Endothelial cell (in vitro differentiated cells): ENCODE measurements around the gene COBL. TPM values are rescaled to one million over a fixed set of nuclear protein-coding genes. Genes with fewer than 3 reads are reported as not detected.
A peak's percentile ranks its signal among the peaks of the same experiment; 100 is the strongest.

ENCODE experiments used
- DNase-seq: peaks from one replicate; pipeline ENCODE4 v3.0.0; 2021; ENCODE audit warnings: low spot score
- H3K27ac Mint-ChIP-seq: one replicate; pipeline ENCODE4 v1.8.0; 2021; ENCODE audit warnings: mixed read lengths, inconsistent platforms; ENCODE audit not compliant: unreplicated experiment
- H3K27me3 Mint-ChIP-seq: one replicate; pipeline ENCODE4 v1.8.0; 2021; ENCODE audit warnings: mild to moderate bottlenecking, moderate library complexity, mixed read lengths, inconsistent platforms; ENCODE audit not compliant: unreplicated experiment
- H3K36me3 Mint-ChIP-seq: one replicate; pipeline ENCODE4 v1.8.0; 2021; ENCODE audit warnings: mild to moderate bottlenecking, low read depth, mixed read lengths, inconsistent platforms; ENCODE audit not compliant: unreplicated experiment
- H3K4me1 Mint-ChIP-seq: one replicate; pipeline ENCODE4 v1.8.0; 2021; ENCODE audit warnings: mild to moderate bottlenecking, mixed read lengths, inconsistent platforms; ENCODE audit not compliant: unreplicated experiment
- H3K4me3 Mint-ChIP-seq: one replicate; pipeline ENCODE4 v1.8.0; 2021; ENCODE audit warnings: mild to moderate bottlenecking, mixed read lengths, inconsistent platforms; ENCODE audit not compliant: unreplicated experiment
- H3K9me3 Mint-ChIP-seq: one replicate; pipeline ENCODE4 v1.8.0; 2021; ENCODE audit warnings: mixed read lengths, inconsistent platforms; ENCODE audit not compliant: unreplicated experiment
- CTCF ChIP-seq: fragments of 200-600 bp; sonication (generic); IDR thresholded peaks from one replicate; pipeline ENCODE4 v1.5.0; 2021; ENCODE audit warnings: antibody characterized with exemption; ENCODE audit not compliant: unreplicated experiment
- total RNA-seq: library from RNA; stranded (reverse); fragmentation: NEBNext Ultra II Directional; extraction: Animal tissue kit (Norgen Biotek cat#: 25700); gene quantifications from one replicate; pipeline ENCODE4 v1.2.1, GENCODE V29; 2021; ENCODE audit not compliant: unreplicated experiment

COBL gene
- total RNA-seq, 1 donor from 2014 or later: 1.8 TPM

DNA sequence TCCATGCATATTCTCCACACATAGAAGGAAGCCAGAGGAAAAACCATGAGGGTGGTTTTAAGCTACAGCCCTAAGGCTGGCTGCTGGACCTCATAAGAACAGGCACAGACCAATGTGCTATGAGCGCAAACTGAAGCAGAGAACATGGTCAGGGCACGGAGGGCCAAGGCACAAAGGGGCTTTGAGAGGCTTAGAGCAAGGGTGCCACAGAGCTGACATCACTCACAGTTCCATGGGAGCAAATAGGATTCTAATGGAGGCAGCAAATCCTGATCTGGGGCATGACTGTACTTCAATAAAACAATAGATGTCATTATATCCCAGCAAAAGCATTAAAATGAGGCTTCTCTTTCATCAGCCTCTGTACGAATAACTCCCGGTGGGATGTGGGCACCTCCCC is 162.4 kb downstream of the COBL start:
- H3K36me3 Mint-ChIP-seq: peaks cover 3% of the 10 kb centered on the region
- H3K4me1 Mint-ChIP-seq: peaks cover 7% of the 10 kb centered on the region
- no peak for TF ChIP-seq CTCF
- H3K27ac Mint-ChIP-seq: no peak overlapping the region
- H3K4me3 Mint-ChIP-seq: no peak overlapping the region
- H3K27me3 Mint-ChIP-seq: peaks cover 5% of the 10 kb centered on the region
- peaks cover 2% of the 10 kb centered on the region for H3K9me3 Mint-ChIP-seq
- no peak for DNase-seq

GRCh38 chr7:51152706-51153200 is 163.9 kb downstream of the COBL start:
- peaks cover 12% of the 10 kb centered on the region for H3K36me3 Mint-ChIP-seq
- peaks cover 11% of the 10 kb centered on the region for H3K9me3 Mint-ChIP-seq
- peaks cover 3% of the 10 kb centered on the region for H3K4me1 Mint-ChIP-seq
- peaks cover 6% of the 10 kb centered on the region for H3K27me3 Mint-ChIP-seq
- DNase-seq: no peak
- TF ChIP-seq CTCF: no peak
- no peak overlapping the region for H3K27ac Mint-ChIP-seq
- H3K4me3 Mint-ChIP-seq: no peak overlapping the region

DNA sequence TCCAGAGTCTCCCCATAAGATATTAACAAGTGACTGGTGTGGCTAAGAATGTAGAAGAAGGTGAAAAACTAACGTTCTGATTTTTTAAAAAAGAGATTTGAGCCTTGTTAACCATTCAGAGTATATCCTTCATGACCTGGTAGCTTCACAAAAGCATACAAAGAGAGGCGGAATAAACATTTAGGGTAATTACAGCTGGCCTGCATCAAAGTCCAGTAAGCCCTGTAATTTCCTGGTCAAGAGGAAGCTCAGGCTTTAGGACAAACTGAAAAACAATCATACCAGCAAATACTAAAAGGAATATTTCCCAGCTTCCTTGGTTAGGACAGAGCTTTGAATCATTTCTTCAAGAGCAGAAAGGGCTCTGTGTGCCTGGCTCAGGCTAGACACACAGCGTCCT is 165.2 kb downstream of the COBL start:
- Mint-ChIP-seq H3K4me3 (no peak overlapping the region), H3K9me3 (peaks cover 11% of the 10 kb centered on the region), H3K27me3 (peaks cover 6% of the 10 kb centered on the region), H3K36me3 (peaks cover 16% of the 10 kb centered on the region), H3K27ac (no peak overlapping the region), H3K4me1 (peaks cover 3% of the 10 kb centered on the region)
- DNase-seq: no peak
- TF ChIP-seq CTCF: no peak

DNA sequence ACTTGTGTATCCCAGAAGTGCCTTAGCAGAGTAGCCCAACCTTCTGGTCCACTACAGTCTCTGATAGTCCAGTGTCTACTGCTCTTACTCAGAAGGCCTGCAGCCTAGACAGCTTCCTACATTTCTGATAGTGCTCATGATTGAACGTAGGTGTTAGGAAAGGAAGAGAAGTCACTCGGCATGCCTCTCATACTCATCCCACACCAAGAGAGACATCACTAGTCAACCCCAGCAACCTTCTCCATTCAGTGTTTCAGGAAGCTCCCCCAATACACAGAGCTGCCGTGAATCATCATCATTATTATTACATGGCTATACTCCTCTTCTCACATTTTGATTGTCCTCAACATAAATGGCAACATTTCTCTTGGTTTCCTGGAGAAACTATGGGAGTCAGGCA is 166.4 kb downstream of the COBL start:
- Mint-ChIP-seq H3K36me3 (peaks cover 19% of the 10 kb centered on the region), H3K4me3 (no peak overlapping the region), H3K27me3 (peaks cover 9% of the 10 kb centered on the region), H3K4me1 (peaks cover 3% of the 10 kb centered on the region), H3K27ac (peak overlapping the region; percentile 7), H3K9me3 (peaks cover 14% of the 10 kb centered on the region)
- no peak for DNase-seq
- TF ChIP-seq CTCF: no peak

- Mint-ChIP-seq H3K36me3 (peaks cover 19% of the 10 kb centered on the region), H3K4me3 (no peak overlapping the region), H3K9me3 (peaks cover 14% of the 10 kb centered on the region), H3K27me3 (peaks cover 9% of the 10 kb centered on the region), H3K27ac (no peak overlapping the region), H3K4me1 (peaks cover 3% of the 10 kb centered on the region)
- TF ChIP-seq CTCF: no peak
- DNase-seq: no peak
Measured at GRCh38 chr7:51148216-51148615, 168.4 kb downstream of the COBL start.
